Loucy (cell line): ENCODE measurements around the gene TNIP2.

Experiments
- EZH2phosphoT487 ChIP-seq: fragments of 200-600 bp; IDR thresholded peaks from 2 replicates; pipeline ENCODE4 v1.6.1; 2018; ENCODE audit warnings: antibody characterized with exemption, mild to moderate bottlenecking, moderate library complexity, borderline replicate concordance
- TF ChIP-seq, protein P1 (sequence below): fragments of 200-600 bp; sonication (generic); conservative IDR thresholded peaks from 2 replicates; pipeline ENCODE4 v1.5.1; 2014; ENCODE audit warnings: mild to moderate bottlenecking, antibody characterized with exemption, low read length

DNA sequence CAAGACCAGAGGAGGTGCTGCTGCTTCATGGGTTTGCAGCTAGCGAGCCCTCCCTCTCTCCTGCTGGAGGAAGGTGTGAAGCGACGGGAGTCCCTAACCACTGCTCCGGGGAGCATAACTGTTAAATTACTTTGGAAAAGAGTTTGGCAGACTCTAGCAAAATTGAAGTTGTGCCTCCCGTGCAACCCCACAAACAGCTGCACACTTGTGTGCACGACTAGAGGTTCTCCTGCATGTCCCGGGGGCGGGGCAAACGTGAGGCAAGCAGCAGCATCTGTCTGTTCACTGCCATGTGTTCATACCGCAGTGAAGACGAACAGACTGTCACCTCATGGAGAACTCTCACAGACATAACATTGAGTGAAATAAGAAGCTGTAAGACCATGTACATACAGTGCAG, 34.5 kb downstream of the TNIP2 start:
- TF ChIP-seq, protein P1, sequence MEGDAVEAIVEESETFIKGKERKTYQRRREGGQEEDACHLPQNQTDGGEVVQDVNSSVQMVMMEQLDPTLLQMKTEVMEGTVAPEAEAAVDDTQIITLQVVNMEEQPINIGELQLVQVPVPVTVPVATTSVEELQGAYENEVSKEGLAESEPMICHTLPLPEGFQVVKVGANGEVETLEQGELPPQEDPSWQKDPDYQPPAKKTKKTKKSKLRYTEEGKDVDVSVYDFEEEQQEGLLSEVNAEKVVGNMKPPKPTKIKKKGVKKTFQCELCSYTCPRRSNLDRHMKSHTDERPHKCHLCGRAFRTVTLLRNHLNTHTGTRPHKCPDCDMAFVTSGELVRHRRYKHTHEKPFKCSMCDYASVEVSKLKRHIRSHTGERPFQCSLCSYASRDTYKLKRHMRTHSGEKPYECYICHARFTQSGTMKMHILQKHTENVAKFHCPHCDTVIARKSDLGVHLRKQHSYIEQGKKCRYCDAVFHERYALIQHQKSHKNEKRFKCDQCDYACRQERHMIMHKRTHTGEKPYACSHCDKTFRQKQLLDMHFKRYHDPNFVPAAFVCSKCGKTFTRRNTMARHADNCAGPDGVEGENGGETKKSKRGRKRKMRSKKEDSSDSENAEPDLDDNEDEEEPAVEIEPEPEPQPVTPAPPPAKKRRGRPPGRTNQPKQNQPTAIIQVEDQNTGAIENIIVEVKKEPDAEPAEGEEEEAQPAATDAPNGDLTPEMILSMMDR = no peak
- TF ChIP-seq EZH2phosphoT487 = no peak
